Myometrial cell (primary cell): ENCODE measurements around the gene ZNF669. TPM values are rescaled to one million over a fixed set of nuclear protein-coding genes. Genes with fewer than 3 reads are reported as not detected.

ENCODE experiments used
- total RNA-seq: library from RNA; depleted of rRNA; stranded (reverse); fragments of >200 nt; gene quantifications from 2 replicates; pipeline ENCODE4 v1.2.3, GENCODE V29; 2015

ZNF669 gene
- 4.9 and 7.1 TPM in 2 replicates for total RNA-seq

GRCh38 chr1:247103859-247104591, at the start of gene ZNF669:
ZNF669 (minus strand) TSS chr1:247104356; CDS start chr1:247104199, 157 bp downstream.

GRCh38 chr1:247078258-247079140, 25.7 kb downstream of the ZNF669 start, which contains the start of gene ZNF670:
ZNF670 (minus strand) TSS chr1:247078811; CDS start chr1:247078596, 215 bp downstream.

Other genes starting within 250 kb of the ZNF669 start
- 11.0 and 15.4 TPM in 2 replicates for gene AHCTF1, start 172.4 kb downstream of the ZNF669 start, total RNA-seq
- gene ZNF695, start 96.3 kb downstream of the ZNF669 start, total RNA-seq, result 1.2 and 3.4 TPM in 2 replicates
- 1.2 and 2.8 TPM in 2 replicates for gene ZNF670, start 25.5 kb downstream of the ZNF669 start, total RNA-seq
- 8.1 and 12.2 TPM in 2 replicates for gene ZNF124, start 67.7 kb upstream of the ZNF669 start, total RNA-seq
- not detected in 2 replicates for gene VN1R5, start 151.7 kb upstream of the ZNF669 start, total RNA-seq
- gene ZNF496, start 227.5 kb upstream of the ZNF669 start, total RNA-seq, result 13.3 and 43.1 TPM in 2 replicates